Measurements from ENCODE around the gene BCAR3.
"Not testable (repeated sequence)": the region's sequence is repeated elsewhere in the genome, so short reads cannot be mapped to it uniquely, and the experiment has no call there.

BCAR3 gene

DNA sequence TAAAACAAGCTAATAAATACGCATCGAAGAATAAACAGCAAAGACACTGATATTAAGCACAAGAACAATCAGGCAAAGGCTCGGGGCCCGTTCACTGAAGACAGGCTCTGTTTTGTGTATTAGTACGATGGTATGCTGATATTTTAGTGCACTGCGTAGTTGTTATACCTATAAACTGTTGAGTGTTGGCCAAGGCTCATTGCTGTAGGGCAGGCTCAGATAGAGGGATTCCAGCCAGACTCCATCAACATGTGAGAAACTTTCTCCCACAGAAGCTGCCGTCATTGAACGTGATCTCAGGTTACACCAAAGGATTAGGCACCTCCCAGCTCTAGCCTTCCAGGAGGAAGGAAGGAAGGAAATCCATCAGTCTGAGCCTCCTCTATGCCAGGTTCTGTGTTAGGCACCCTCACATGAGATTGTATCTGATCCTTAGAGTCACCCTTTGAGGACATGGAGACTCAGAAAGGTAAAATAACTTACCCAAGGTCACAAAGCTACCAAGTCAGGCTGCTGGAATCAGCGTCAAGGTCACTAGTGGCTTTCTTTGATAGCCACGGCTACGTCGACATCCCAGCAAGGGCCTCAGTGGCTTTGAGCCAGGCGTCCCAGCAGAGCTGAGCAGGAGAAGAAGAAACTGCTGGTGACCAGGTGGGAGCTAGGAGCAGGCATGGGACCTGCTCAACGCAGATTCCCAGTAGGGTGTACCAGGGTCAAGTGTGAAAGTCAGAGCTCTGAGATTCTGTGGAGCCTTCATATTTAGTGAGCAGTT, 14.8 kb downstream of the BCAR3 start:
- DNase-seq (no peak), ATAC-seq (replicated peaks) (no peak)
- Mint-ChIP-seq H3K27me3 (peaks cover 7 to 15% of the 10 kb centered on the region in 2 donors), H3K4me3 (no peak overlapping the region), H3K36me3 (ENCODE audit: insufficient read depth) (no peaks in the 10 kb centered on the region), H3K27ac (no peak overlapping the region), H3K4me1 (ENCODE audit: low read depth in 2 of 2) (peaks cover 0 to 2% of the 10 kb centered on the region in 2 donors), H3K9me3 (no peaks in the 10 kb centered on the region)

- no peaks in the 10 kb centered on the region for H3K36me3 Mint-ChIP-seq (ENCODE audit: insufficient read depth)
- H3K4me3 Mint-ChIP-seq, result no peak overlapping the region
- ATAC-seq (replicated peaks), result no peak
- peaks cover 0 to 2% of the 10 kb centered on the region in 2 donors for H3K4me1 Mint-ChIP-seq (ENCODE audit: low read depth in 2 of 2)
- no peaks in the 10 kb centered on the region for H3K9me3 Mint-ChIP-seq
- H3K27ac Mint-ChIP-seq, result no peak overlapping the region
- peaks cover 7 to 15% of the 10 kb centered on the region in 2 donors for H3K27me3 Mint-ChIP-seq
- no peak for DNase-seq
Observed at GRCh38 chr1:93665015-93665414, 16.6 kb downstream of the BCAR3 start.

DNA sequence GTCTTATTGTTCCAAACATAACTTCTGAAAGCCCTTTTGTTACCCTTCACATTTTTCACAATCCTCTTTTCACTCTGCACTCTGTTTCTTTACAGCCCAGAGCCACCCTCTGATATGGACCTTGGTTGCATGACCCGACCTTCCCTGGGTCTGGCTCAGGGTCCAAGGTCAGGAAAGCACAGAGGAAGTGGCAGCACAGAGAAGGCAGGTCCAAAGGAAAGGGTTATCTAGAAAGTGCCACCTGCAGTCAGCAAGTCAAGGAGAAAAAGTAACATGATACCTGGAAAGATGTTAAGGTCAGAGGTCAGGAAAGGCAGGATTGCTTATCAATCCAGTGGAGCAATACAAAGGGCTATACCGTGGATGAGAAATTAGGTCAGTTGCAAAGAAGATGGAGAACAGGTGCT, 18.4 kb downstream of the BCAR3 start:
- no peaks in the 10 kb centered on the region for H3K9me3 Mint-ChIP-seq
- H3K4me1 Mint-ChIP-seq (ENCODE audit: low read depth in 2 of 2), result peaks cover 0 to 2% of the 10 kb centered on the region in 2 donors
- H3K27me3 Mint-ChIP-seq, result peaks cover 7 to 15% of the 10 kb centered on the region in 2 donors
- ATAC-seq (replicated peaks) (no peak), DNase-seq (no peak)
- no peak overlapping the region for H3K27ac Mint-ChIP-seq
- no peak overlapping the region for H3K4me3 Mint-ChIP-seq
- no peaks in the 10 kb centered on the region for H3K36me3 Mint-ChIP-seq (ENCODE audit: insufficient read depth)

- peaks cover 0 to 2% of the 10 kb centered on the region in 2 donors for H3K4me1 Mint-ChIP-seq (ENCODE audit: low read depth in 2 of 2)
- no peak overlapping the region for H3K27ac Mint-ChIP-seq
- no peaks in the 10 kb centered on the region for H3K9me3 Mint-ChIP-seq
- DNase-seq (no peak), ATAC-seq (replicated peaks) (no peak)
- no peaks in the 10 kb centered on the region for H3K36me3 Mint-ChIP-seq (ENCODE audit: insufficient read depth)
- H3K27me3 Mint-ChIP-seq, result peaks cover 7 to 15% of the 10 kb centered on the region in 2 donors
- H3K4me3 Mint-ChIP-seq, result no peak overlapping the region
Observed at GRCh38 chr1:93662481-93663207, 19.0 kb downstream of the BCAR3 start.

DNA sequence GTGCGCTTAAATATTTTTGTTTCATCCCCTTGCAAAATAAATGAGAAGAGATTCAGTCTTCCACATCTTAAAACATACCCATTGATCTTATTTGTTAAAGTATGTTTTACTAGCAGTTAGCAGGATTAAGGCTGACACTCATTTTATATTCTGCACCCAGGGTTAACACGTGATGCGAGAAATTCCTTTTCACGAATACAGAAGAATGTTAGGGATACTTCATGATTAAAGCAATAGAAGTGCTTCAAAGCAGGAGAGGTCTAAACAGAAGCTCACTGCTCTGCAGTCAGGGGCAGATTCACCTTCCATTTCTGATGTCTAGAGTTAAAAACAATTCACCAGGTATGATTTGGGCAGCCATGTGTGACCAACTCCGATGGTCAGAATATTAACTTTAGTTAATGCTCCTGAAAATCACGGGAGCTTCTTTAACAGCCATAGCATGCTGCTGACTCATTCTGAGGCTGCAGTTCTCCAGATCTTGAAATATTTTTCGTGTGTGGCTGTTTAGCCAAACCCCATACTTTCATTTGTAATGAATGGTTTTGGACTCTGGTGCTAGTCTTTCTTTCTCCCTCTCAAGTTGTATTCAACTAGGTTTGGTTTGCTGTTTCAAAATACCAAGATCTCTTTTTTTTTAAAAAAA, 19.7 kb downstream of the BCAR3 start:
- DNase-seq (no peak), ATAC-seq (replicated peaks) (no peak)
- H3K36me3 Mint-ChIP-seq (ENCODE audit: insufficient read depth), result no peaks in the 10 kb centered on the region

GRCh38 chr1:93661341-93661740, 20.3 kb downstream of the BCAR3 start:
- not testable (repeated sequence) for H3K27ac Mint-ChIP-seq; H3K36me3 Mint-ChIP-seq (ENCODE audit: insufficient read depth); DNase-seq; H3K4me1 Mint-ChIP-seq (ENCODE audit: low read depth in 2 of 2); ATAC-seq (replicated peaks); H3K9me3 Mint-ChIP-seq; H3K4me3 Mint-ChIP-seq
- peaks cover 7 to 14% of the 10 kb centered on the region in 2 donors for H3K27me3 Mint-ChIP-seq

More for the DNA sequence above, 19.7 kb downstream of the BCAR3 start:
- Mint-ChIP-seq H3K4me1 (ENCODE audit: low read depth in 2 of 2) (peaks cover 0 to 2% of the 10 kb centered on the region in 2 donors), H3K4me3 (no peak overlapping the region), H3K9me3 (no peaks in the 10 kb centered on the region), H3K27me3 (peaks cover 7 to 15% of the 10 kb centered on the region in 2 donors), H3K27ac (no peak overlapping the region)

GRCh38 chr1:93659822-93660503, 21.7 kb downstream of the BCAR3 start:
- H3K4me3 Mint-ChIP-seq, result no peak overlapping the region
- DNase-seq (no peak), ATAC-seq (replicated peaks) (no peak)
- no peaks in the 10 kb centered on the region for H3K36me3 Mint-ChIP-seq (ENCODE audit: insufficient read depth)
- H3K9me3 Mint-ChIP-seq, result no peaks in the 10 kb centered on the region
- H3K27ac Mint-ChIP-seq, result no peak overlapping the region
- H3K27me3 Mint-ChIP-seq, result peaks cover 0 to under 1% of the 10 kb centered on the region in 2 donors
- H3K4me1 Mint-ChIP-seq (ENCODE audit: low read depth in 2 of 2), result peaks cover 0 to 2% of the 10 kb centered on the region in 2 donors

DNA sequence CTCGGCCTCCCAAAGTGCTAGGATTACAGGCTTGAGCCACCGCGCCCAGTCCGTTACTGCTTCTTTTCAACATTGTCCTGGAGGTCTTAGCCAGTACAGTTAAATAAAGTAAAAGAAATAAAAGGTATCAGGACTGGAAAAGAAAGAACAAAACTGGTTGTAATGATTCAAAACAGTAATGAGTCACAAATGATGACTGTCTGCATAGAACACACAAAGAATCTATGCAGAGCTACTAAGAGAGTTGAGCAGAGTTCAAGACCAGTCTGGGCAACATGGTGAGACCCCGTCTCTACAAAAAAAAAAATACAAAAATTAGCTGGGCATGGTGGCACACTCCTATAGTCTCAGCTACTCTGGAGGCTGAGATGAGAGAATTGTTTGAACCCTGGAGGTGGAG, 23.4 kb downstream of the BCAR3 start:
- no peak for DNase-seq
- no peaks in the 10 kb centered on the region for H3K9me3 Mint-ChIP-seq
- no peaks in the 10 kb centered on the region for H3K27me3 Mint-ChIP-seq
- H3K4me3 Mint-ChIP-seq, result no peak overlapping the region
- no peak overlapping the region for H3K27ac Mint-ChIP-seq
- H3K4me1 Mint-ChIP-seq (ENCODE audit: low read depth in 2 of 2), result peaks cover 0 to 2% of the 10 kb centered on the region in 2 donors
- H3K36me3 Mint-ChIP-seq (ENCODE audit: insufficient read depth), result no peaks in the 10 kb centered on the region
- no peak for ATAC-seq (replicated peaks)

GRCh38 chr1:93656491-93656890, 25.1 kb downstream of the BCAR3 start:
- Mint-ChIP-seq H3K4me3 (no peak overlapping the region), H3K36me3 (ENCODE audit: insufficient read depth) (no peaks in the 10 kb centered on the region), H3K4me1 (ENCODE audit: low read depth in 2 of 2) (no peaks in the 10 kb centered on the region), H3K27ac (no peak overlapping the region), H3K9me3 (no peaks in the 10 kb centered on the region), H3K27me3 (no peaks in the 10 kb centered on the region)
- ATAC-seq (replicated peaks) (no peak), DNase-seq (no peak)

- ATAC-seq (replicated peaks) (no peak), DNase-seq (no peak)
- no peak overlapping the region for H3K4me3 Mint-ChIP-seq
- H3K4me1 Mint-ChIP-seq (ENCODE audit: low read depth in 2 of 2), result no peaks in the 10 kb centered on the region
- H3K9me3 Mint-ChIP-seq, result no peaks in the 10 kb centered on the region
- no peak overlapping the region for H3K27ac Mint-ChIP-seq
- H3K27me3 Mint-ChIP-seq, result peaks cover 0 to 9% of the 10 kb centered on the region in 2 donors
- H3K36me3 Mint-ChIP-seq (ENCODE audit: insufficient read depth), result no peaks in the 10 kb centered on the region
Observed at GRCh38 chr1:93653656-93654055, 28.0 kb downstream of the BCAR3 start.

- no peak for DNase-seq
- peaks cover 0 to 10% of the 10 kb centered on the region in 2 donors for H3K27me3 Mint-ChIP-seq
- no peaks in the 10 kb centered on the region for H3K36me3 Mint-ChIP-seq (ENCODE audit: insufficient read depth)
- no peak overlapping the region for H3K27ac Mint-ChIP-seq
- H3K4me3 Mint-ChIP-seq, result no peak overlapping the region
- H3K9me3 Mint-ChIP-seq, result no peaks in the 10 kb centered on the region
- no peak for ATAC-seq (replicated peaks)
- H3K4me1 Mint-ChIP-seq (ENCODE audit: low read depth in 2 of 2), result no peaks in the 10 kb centered on the region
Observed at GRCh38 chr1:93652323-93652949, 29.2 kb downstream of the BCAR3 start.

DNA sequence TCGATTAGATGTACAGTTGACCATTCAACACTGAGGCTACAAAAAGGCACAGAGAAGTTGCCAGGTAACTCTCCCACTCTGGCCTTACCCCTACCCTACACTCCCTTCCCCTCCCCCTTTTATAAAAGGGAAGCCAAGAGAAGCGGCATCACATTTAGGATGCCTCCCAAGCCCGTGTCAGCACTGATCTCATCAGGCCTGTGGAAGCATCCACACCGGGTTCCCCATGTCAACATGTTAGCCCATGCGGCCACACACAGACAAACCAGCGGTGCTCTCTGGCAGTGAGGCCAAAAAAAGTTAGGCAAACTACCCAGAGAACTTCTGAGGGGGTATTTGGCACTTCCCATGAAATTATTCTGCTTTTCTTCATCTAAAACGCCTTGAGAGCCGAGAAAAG, 29.9 kb downstream of the BCAR3 start:
- no peak for ATAC-seq (replicated peaks)
- H3K9me3 Mint-ChIP-seq, result no peaks in the 10 kb centered on the region
- H3K27me3 Mint-ChIP-seq, result peaks cover 0 to 10% of the 10 kb centered on the region in 2 donors
- no peak overlapping the region for H3K4me3 Mint-ChIP-seq
- H3K27ac Mint-ChIP-seq, result no peak overlapping the region
- H3K36me3 Mint-ChIP-seq (ENCODE audit: insufficient read depth), result no peaks in the 10 kb centered on the region
- no peaks in the 10 kb centered on the region for H3K4me1 Mint-ChIP-seq (ENCODE audit: low read depth in 2 of 2)
- no peak for DNase-seq

GRCh38 chr1:93650159-93650558, 31.5 kb downstream of the BCAR3 start:
- not testable (repeated sequence) for H3K4me3 Mint-ChIP-seq; DNase-seq; H3K36me3 Mint-ChIP-seq (ENCODE audit: insufficient read depth); ATAC-seq (replicated peaks); H3K9me3 Mint-ChIP-seq; H3K27ac Mint-ChIP-seq; H3K4me1 Mint-ChIP-seq (ENCODE audit: low read depth in 2 of 2)
- peaks cover 0 to 10% of the 10 kb centered on the region in 2 donors for H3K27me3 Mint-ChIP-seq

Measured in effector memory CD8-positive, alpha-beta T cell (primary cell).